A673 (cell line): ENCODE data around the gene CIC. TPM values are rescaled to one million over a fixed set of nuclear protein-coding genes. Genes with fewer than 3 reads are reported as not detected.

Source experiments
- BruUV-seq: library from RNA; stranded (reverse); fragments of 400-500 nt; replicated peaks from 2 replicates; lab custom pipeline; 2021; lab: Mats Ljungman, UMichigan
- CTCF ChIA-PET: fragments of 300-600 bp; sonication (Branson Sonifier 250); formaldehyde crosslinking; loops from one replicate; lab custom pipeline; 2022; ENCODE audit warnings: antibody characterized with exemption; lab: Charles Lee
- POLR2A ChIA-PET: fragments of 300-600 bp; sonication (Branson Sonifier 250); formaldehyde crosslinking; loops from one replicate; lab custom pipeline; 2022; ENCODE audit warnings: antibody characterized with exemption; ENCODE audit not compliant: low non-redundant PET; lab: Charles Lee
- DNase-seq: peaks from one replicate; pipeline ENCODE4 v3.0.0-alpha.2; 2015; ENCODE audit warnings: low spot score
- H3K27ac ChIP-seq: fragments of 200-600 bp; sonication (generic); 2 replicates; pipeline ENCODE4 v1.5.1; 2016; ENCODE audit warnings: mixed run types, low read depth, mild to moderate bottlenecking, mixed read lengths, antibody characterized with exemption, low read length; ENCODE audit not compliant: poor library complexity, severe bottlenecking
- H3K27me3 ChIP-seq: fragments of 200-600 bp; sonication (generic); replicated peaks from 2 replicates; pipeline ENCODE4 v1.6.1; 2017; ENCODE audit warnings: mixed run types, low read depth, mild to moderate bottlenecking, mixed read lengths, antibody characterized with exemption, low read length; ENCODE audit not compliant: insufficient read depth, poor library complexity
- H3K36me3 ChIP-seq: fragments of 200-600 bp; sonication (generic); 2 replicates; pipeline ENCODE4 v1.6.1; 2016; ENCODE audit warnings: mixed run types, mild to moderate bottlenecking, mixed read lengths, antibody characterized with exemption, low read length; ENCODE audit not compliant: insufficient read depth, poor library complexity, severe bottlenecking
- H3K4me1 ChIP-seq: fragments of 200-600 bp; sonication (generic); 2 replicates; pipeline ENCODE4 v1.6.1; 2017; ENCODE audit warnings: mixed run types, mild to moderate bottlenecking, mixed read lengths, antibody characterized with exemption, low read length; ENCODE audit not compliant: insufficient read depth, poor library complexity, severe bottlenecking
- H3K4me3 ChIP-seq: fragments of 200-600 bp; sonication (generic); 2 replicates; pipeline ENCODE4 v1.5.1; 2016; ENCODE audit warnings: low read depth, mixed run types, mild to moderate bottlenecking, mixed read lengths, low read length; ENCODE audit not compliant: poor library complexity, severe bottlenecking
- H3K9me3 ChIP-seq: fragments of 200-600 bp; sonication (generic); 2 replicates; pipeline ENCODE4 v1.6.1; 2016; ENCODE audit warnings: mixed run types, low read depth, mild to moderate bottlenecking, mixed read lengths, antibody characterized with exemption, low read length; ENCODE audit not compliant: poor library complexity, severe bottlenecking
- EZH2 ChIP-seq: fragments of 200-600 bp; sonication (generic); IDR thresholded peaks from 2 replicates; pipeline ENCODE4 v1.6.1; 2017; ENCODE audit warnings: borderline replicate concordance, low read depth, mild to moderate bottlenecking, mixed read lengths, antibody characterized with exemption, low read length; ENCODE audit not compliant: poor library complexity, severe bottlenecking
- intact Hi-C: fragments of 100-400 bp; cut with micrococcal nuclease; formaldehyde crosslinking; loops from one replicate; pipeline ENCODE4 v1.10.0; 2022; ENCODE audit not compliant: unreplicated experiment
- total RNA-seq: library from RNA; stranded (reverse); gene quantifications from 2 replicates; pipeline ENCODE4 v1.2.3, GENCODE V29; 2021
- TF ChIP-seq, protein P1 (sequence below): fragments of 300-800, 200-600 bp; sonication (generic); conservative IDR thresholded peaks from 2 replicates; pipeline ENCODE4 v1.5.1; 2017; ENCODE audit warnings: low read depth, mild to moderate bottlenecking, antibody characterized with exemption, low read length, moderate library complexity, mixed read lengths

Gene CIC
- total RNA-seq, 1 experiment from 2014 or later, result 80.3 TPM

DNA sequence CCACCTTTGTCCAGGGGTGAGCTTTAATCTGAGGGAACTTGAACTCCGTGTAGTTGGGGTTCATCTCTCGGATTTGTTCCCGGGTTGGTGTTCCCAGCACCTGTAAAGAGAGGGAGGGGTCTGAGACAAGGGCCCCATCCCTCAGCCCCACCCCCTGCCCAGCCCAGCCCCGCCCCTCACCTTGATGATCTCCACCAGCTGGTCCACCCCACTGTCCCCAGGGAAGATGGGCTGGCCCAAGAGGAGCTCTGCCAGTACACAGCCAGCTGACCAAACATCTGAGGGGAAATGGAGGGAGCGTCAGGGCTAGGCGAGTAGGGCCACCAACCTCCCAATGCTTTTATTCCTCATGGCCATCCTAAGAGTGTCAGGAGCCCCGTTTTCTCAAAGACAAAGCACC lies 35.9 kb upstream of the CIC start:
- CTCF ChIA-PET, result no interaction called here
- TF ChIP-seq, protein P1, sequence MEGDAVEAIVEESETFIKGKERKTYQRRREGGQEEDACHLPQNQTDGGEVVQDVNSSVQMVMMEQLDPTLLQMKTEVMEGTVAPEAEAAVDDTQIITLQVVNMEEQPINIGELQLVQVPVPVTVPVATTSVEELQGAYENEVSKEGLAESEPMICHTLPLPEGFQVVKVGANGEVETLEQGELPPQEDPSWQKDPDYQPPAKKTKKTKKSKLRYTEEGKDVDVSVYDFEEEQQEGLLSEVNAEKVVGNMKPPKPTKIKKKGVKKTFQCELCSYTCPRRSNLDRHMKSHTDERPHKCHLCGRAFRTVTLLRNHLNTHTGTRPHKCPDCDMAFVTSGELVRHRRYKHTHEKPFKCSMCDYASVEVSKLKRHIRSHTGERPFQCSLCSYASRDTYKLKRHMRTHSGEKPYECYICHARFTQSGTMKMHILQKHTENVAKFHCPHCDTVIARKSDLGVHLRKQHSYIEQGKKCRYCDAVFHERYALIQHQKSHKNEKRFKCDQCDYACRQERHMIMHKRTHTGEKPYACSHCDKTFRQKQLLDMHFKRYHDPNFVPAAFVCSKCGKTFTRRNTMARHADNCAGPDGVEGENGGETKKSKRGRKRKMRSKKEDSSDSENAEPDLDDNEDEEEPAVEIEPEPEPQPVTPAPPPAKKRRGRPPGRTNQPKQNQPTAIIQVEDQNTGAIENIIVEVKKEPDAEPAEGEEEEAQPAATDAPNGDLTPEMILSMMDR, result no peak
- TF ChIP-seq EZH2, result no peak
- H3K4me3 ChIP-seq, result no peak overlapping the region
- no TSS peak for BruUV-seq
- peaks cover 78% of the 10 kb centered on the region for H3K36me3 ChIP-seq
- H3K4me1 ChIP-seq, result peaks cover 4% of the 10 kb centered on the region
- no peak for DNase-seq
- H3K27ac ChIP-seq, result no peak overlapping the region
- POLR2A ChIA-PET, result interaction anchor here (0.7 kb wide), 1 partner anchor 9 kb away, joined by 4 read pairs; the partner anchor contains the start of gene GSK3A
- no peaks in the 10 kb centered on the region for H3K27me3 ChIP-seq
- intact Hi-C loops, result no loop called here
- H3K9me3 ChIP-seq, result no peaks in the 10 kb centered on the region

GRCh38 chr19:42233678-42234292 lies 35.3 kb upstream of the CIC start:
- Histone ChIP-seq H3K4me1 (peaks cover 4% of the 10 kb centered on the region), H3K4me3 (no peak overlapping the region), H3K27me3 (no peaks in the 10 kb centered on the region), H3K27ac (no peak overlapping the region), H3K9me3 (no peaks in the 10 kb centered on the region), H3K36me3 (peaks cover 76% of the 10 kb centered on the region)
- BruUV-seq, result no TSS peak
- no peak for DNase-seq
- TF ChIP-seq EZH2, result no peak
- TF ChIP-seq, protein P1, result no peak
- intact Hi-C loops, result no loop called here
- ChIA-PET POLR2A (no interaction called here), CTCF (no interaction called here)

DNA sequence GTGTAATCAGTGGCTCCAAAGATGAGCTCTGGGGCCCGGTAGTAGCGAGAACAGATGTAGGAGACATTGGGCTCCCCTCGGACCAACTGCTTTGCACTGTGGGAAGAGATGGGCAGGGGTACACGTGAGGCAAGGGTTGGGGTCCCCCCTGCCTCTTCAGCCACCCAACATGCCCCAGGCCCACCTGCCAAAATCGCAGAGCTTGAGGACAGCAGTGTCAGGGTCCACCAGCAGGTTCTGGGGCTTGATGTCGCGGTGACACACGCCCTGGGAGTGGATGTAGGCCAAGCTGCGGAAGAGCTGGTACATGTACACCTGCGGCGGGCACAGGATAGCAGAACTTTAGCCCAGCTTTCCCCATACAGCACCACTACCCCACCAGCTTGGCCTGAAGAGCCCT lies 34.7 kb upstream of the CIC start:
- BruUV-seq, result no TSS peak
- Histone ChIP-seq H3K27ac (no peak overlapping the region), H3K4me1 (peaks cover 4% of the 10 kb centered on the region), H3K4me3 (no peak overlapping the region), H3K27me3 (no peaks in the 10 kb centered on the region), H3K36me3 (peaks cover 73% of the 10 kb centered on the region), H3K9me3 (no peaks in the 10 kb centered on the region)
- intact Hi-C loops, result no loop called here
- CTCF ChIA-PET, result no interaction called here
- POLR2A ChIA-PET, result interaction anchor here (0.5 kb wide), 1 partner anchor 24 kb away, joined by 5 read pairs; no protein-coding TSS in a partner anchor
- TF ChIP-seq, protein P1, result no peak
- TF ChIP-seq EZH2, result no peak
- no peak for DNase-seq
